ENCODE measurements around the gene NISCH.

- TF ChIP-seq CTCF (IDR thresholded peaks at IDR 0.05), result no peak
- no peak for TF ChIP-seq POLR2A (IDR thresholded peaks at IDR 0.05)
These were observed 21.9 kb upstream of the NISCH start for GRCh38 chr3:52433328-52433995.

Measured in right lobe of liver (tissue), 4 donors.